ELF-1 (cell line): ENCODE measurements around the gene ATG12.
"Not testable (repeated sequence)": the region's sequence is repeated elsewhere in the genome, so short reads cannot be mapped to it uniquely, and the experiment has no call there.

ENCODE experiments used
- DNase-seq: peaks from one replicate; pipeline ENCODE4 v3.0.0-alpha.2; 2016; ENCODE audit warnings: low read depth, low spot score

Gene ATG12

GRCh38 chr5:115841382-115842088 lies at the start of gene ATG12, which contains the start of gene AP3S1:
Gene ATG12 (minus strand): TSS chr5:115841565. CDS start chr5:115841552, 13 bp downstream.
Gene AP3S1 (plus strand): TSS chr5:115841935. CDS start chr5:115842038, 103 bp downstream.
- peak; percentile 94 for DNase-seq

GRCh38 chr5:115888027-115888426 lies 46.7 kb upstream of the ATG12 start:
- no peak for DNase-seq

GRCh38 chr5:115885208-115885607 lies 43.8 kb upstream of the ATG12 start:
- not testable (repeated sequence) for DNase-seq

- DNase-seq, result no peak
Measured at GRCh38 chr5:115884704-115885103, 43.3 kb upstream of the ATG12 start.

GRCh38 chr5:115882434-115882833 lies 41.1 kb upstream of the ATG12 start:
- DNase-seq, result not testable (repeated sequence)

GRCh38 chr5:115877342-115877741 lies 36.0 kb upstream of the ATG12 start:
- not testable (repeated sequence) for DNase-seq

GRCh38 chr5:115875447-115875846 lies 34.1 kb upstream of the ATG12 start:
- DNase-seq, result no peak

- DNase-seq, result no peak
Measured at GRCh38 chr5:115873392-115873791, 32.0 kb upstream of the ATG12 start.

- DNase-seq, result no peak
Measured at GRCh38 chr5:115872447-115872846, 31.1 kb upstream of the ATG12 start.

- no peak for DNase-seq
Measured at GRCh38 chr5:115869256-115869795, 28.0 kb upstream of the ATG12 start.

- no peak for DNase-seq
Measured at GRCh38 chr5:115859378-115859777, 18.0 kb upstream of the ATG12 start.

GRCh38 chr5:115858396-115858795 lies 17.0 kb upstream of the ATG12 start:
- DNase-seq, result no peak

GRCh38 chr5:115857626-115858349 lies 16.4 kb upstream of the ATG12 start:
- no peak for DNase-seq

- no peak for DNase-seq
Measured at GRCh38 chr5:115857057-115857479, 15.7 kb upstream of the ATG12 start.

- no peak for DNase-seq
Measured at GRCh38 chr5:115855959-115856358, 14.6 kb upstream of the ATG12 start.

GRCh38 chr5:115854139-115854538 lies 12.8 kb upstream of the ATG12 start:
- DNase-seq, result no peak

GRCh38 chr5:115850744-115851416 lies 9.5 kb upstream of the ATG12 start:
- no peak for DNase-seq

GRCh38 chr5:115849258-115849798 lies 8.0 kb upstream of the ATG12 start:
- DNase-seq, result no peak

GRCh38 chr5:115847290-115847689 lies 5.9 kb upstream of the ATG12 start:
- DNase-seq, result no peak

GRCh38 chr5:115844321-115844817 lies 3.0 kb upstream of the ATG12 start:
- no peak for DNase-seq

- no peak for DNase-seq
Measured at GRCh38 chr5:115843444-115844130, 2.2 kb upstream of the ATG12 start.
